WTC11 (cell line): ENCODE data around the gene SRM. TPM values are rescaled to one million over a fixed set of nuclear protein-coding genes. Genes with fewer than 3 reads are reported as not detected.
"Not testable (repeated sequence)": the region's sequence is repeated elsewhere in the genome, so short reads cannot be mapped to it uniquely, and the experiment has no call there.

Source experiments
- ATAC-seq: fragments of 200-7000 bp; cut with Tn5 transposase; 2 replicates; pipeline ENCODE4 v1.10.0; 2021; ENCODE audit warnings: mild to moderate bottlenecking, moderate library complexity
- CTCF ChIA-PET: fragments of 300-600 bp; sonication (Branson Sonifier 250); formaldehyde crosslinking; loops from one replicate; lab custom pipeline; 2021; ENCODE audit warnings: antibody characterized with exemption; lab: Charles Lee
- POLR2A ChIA-PET: fragments of 350-600 bp; sonication (Branson Sonifier 250); formaldehyde crosslinking; loops from one replicate; lab custom pipeline; 2021; ENCODE audit warnings: antibody characterized with exemption; lab: Charles Lee
- DNase-seq: peaks from one replicate; pipeline ENCODE4 v3.0.0; 2021; ENCODE audit warnings: low spot score
- H3K27ac Mint-ChIP-seq: 2 replicates; pipeline ENCODE4 v1.8.0; 2021; ENCODE audit warnings: mixed read lengths
- H3K27me3 Mint-ChIP-seq: 2 replicates; pipeline ENCODE4 v1.8.0; 2021; ENCODE audit warnings: low read depth, mild to moderate bottlenecking, moderate library complexity, mixed read lengths
- H3K36me3 Mint-ChIP-seq: 2 replicates; pipeline ENCODE4 v1.8.0; 2021; ENCODE audit warnings: mixed read lengths
- H3K4me1 Mint-ChIP-seq: 2 replicates; pipeline ENCODE4 v1.8.0; 2022; ENCODE audit warnings: mixed read lengths
- H3K4me3 Mint-ChIP-seq: 2 replicates; pipeline ENCODE4 v1.8.0; 2021; ENCODE audit warnings: mild to moderate bottlenecking, moderate library complexity, mixed read lengths
- H3K9me3 Mint-ChIP-seq: 2 replicates; pipeline ENCODE4 v1.8.0; 2021; ENCODE audit warnings: mixed read lengths
- ATF1 ChIP-seq: sonication (generic); formaldehyde crosslinking; IDR thresholded peaks from 2 replicates; pipeline ENCODE4 v1.8.1; 2023; ENCODE audit warnings: mild to moderate bottlenecking, moderate library complexity, missing genetic modification reagents
- ATF3 ChIP-seq: sonication (generic); formaldehyde crosslinking; conservative IDR thresholded peaks from 2 replicates; pipeline ENCODE4 v1.8.1; 2022; ENCODE audit warnings: mild to moderate bottlenecking, missing genetic modification reagents
- CBFB ChIP-seq: sonication (generic); formaldehyde crosslinking; IDR thresholded peaks from 2 replicates; pipeline ENCODE4 v1.8.1; 2022; ENCODE audit warnings: mild to moderate bottlenecking, low read depth, missing genetic modification reagents
- EMX1 ChIP-seq: fragments of 250-450 bp; sonication (Bioruptor Pico); IDR thresholded peaks from 2 replicates; pipeline ENCODE4 v1.8.0; 2021; ENCODE audit warnings: mild to moderate bottlenecking
- ESRRA ChIP-seq: sonication (generic); formaldehyde crosslinking; IDR thresholded peaks from 2 replicates; pipeline ENCODE4 v1.8.1; 2022; ENCODE audit warnings: mild to moderate bottlenecking, missing genetic modification reagents, borderline replicate concordance
- FOXP4 ChIP-seq: sonication (generic); formaldehyde crosslinking; IDR thresholded peaks from 2 replicates; pipeline ENCODE4 v1.8.0; 2022; ENCODE audit warnings: mild to moderate bottlenecking, missing genetic modification reagents
- GRHL2 ChIP-seq: fragments of 250-450 bp; sonication (Bioruptor Pico); IDR thresholded peaks from 2 replicates; pipeline ENCODE4 v1.8.0; 2022; ENCODE audit warnings: mild to moderate bottlenecking, moderate library complexity; ENCODE audit not compliant: insufficient replicate concordance, severe bottlenecking
- GTF2I ChIP-seq: fragments of 250-450 bp; sonication (Bioruptor Pico); conservative IDR thresholded peaks from 2 replicates; pipeline ENCODE4 v1.4.0; 2021; ENCODE audit warnings: mild to moderate bottlenecking
- IRF1 ChIP-seq: sonication (generic); formaldehyde crosslinking; IDR thresholded peaks from 2 replicates; pipeline ENCODE4 v1.8.0; 2023; ENCODE audit warnings: missing genetic modification reagents
- MLX ChIP-seq: sonication (generic); formaldehyde crosslinking; IDR thresholded peaks from 2 replicates; pipeline ENCODE4 v1.8.1; 2023; ENCODE audit warnings: mild to moderate bottlenecking, missing genetic modification reagents, moderate library complexity
- MYBL2 ChIP-seq: sonication (generic); formaldehyde crosslinking; IDR thresholded peaks from 2 replicates; pipeline ENCODE4 v1.8.1; 2023; ENCODE audit warnings: mild to moderate bottlenecking, moderate library complexity, missing genetic modification reagents
- NR1H2 ChIP-seq: sonication (generic); formaldehyde crosslinking; IDR thresholded peaks from 2 replicates; pipeline ENCODE4 v1.9.0; 2021; ENCODE audit warnings: mild to moderate bottlenecking, moderate library complexity, missing genetic modification reagents
- NR2C2 ChIP-seq: sonication (generic); formaldehyde crosslinking; IDR thresholded peaks from 2 replicates; pipeline ENCODE4 v1.8.0; 2022; ENCODE audit warnings: mild to moderate bottlenecking, missing genetic modification reagents
- OVOL2 ChIP-seq: fragments of 250-450 bp; sonication (Bioruptor Pico); IDR thresholded peaks from 2 replicates; pipeline ENCODE4 v1.9.0; 2021; ENCODE audit warnings: mild to moderate bottlenecking, borderline replicate concordance
- RELA ChIP-seq: sonication (generic); formaldehyde crosslinking; IDR thresholded peaks from 2 replicates; pipeline ENCODE4 v1.8.1; 2022; ENCODE audit warnings: missing genetic modification reagents, mild to moderate bottlenecking, borderline replicate concordance
- ZNF317 ChIP-seq: sonication (generic); formaldehyde crosslinking; IDR thresholded peaks from 2 replicates; pipeline ENCODE4 v1.8.1; 2023; ENCODE audit warnings: low read depth, mild to moderate bottlenecking, moderate library complexity, missing genetic modification reagents, borderline replicate concordance
- ZNF396 ChIP-seq: fragments of 250-450 bp; sonication (Bioruptor Pico); IDR thresholded peaks from 2 replicates; pipeline ENCODE4 v1.8.0; 2021; ENCODE audit warnings: mild to moderate bottlenecking, moderate library complexity, borderline replicate concordance
- ZNF416 ChIP-seq: fragments of 250-450 bp; sonication (Bioruptor Pico); IDR thresholded peaks from 2 replicates; pipeline ENCODE4 v1.9.0; 2021; ENCODE audit warnings: mild to moderate bottlenecking, inconsistent platforms
- total RNA-seq: library from RNA; stranded (reverse); gene quantifications from 3 replicates; pipeline ENCODE4 v1.2.3, GENCODE V29; 2021
- TF ChIP-seq, protein P1 (sequence below): sonication (generic); formaldehyde crosslinking; IDR thresholded peaks from 2 replicates; pipeline ENCODE4 v1.8.0; 2022; ENCODE audit warnings: mild to moderate bottlenecking, missing genetic modification reagents
- TF ChIP-seq, protein P2 (sequence below): sonication (generic); formaldehyde crosslinking; IDR thresholded peaks from 2 replicates; pipeline ENCODE4 v1.8.1; 2023; ENCODE audit warnings: mild to moderate bottlenecking, missing genetic modification reagents

The SRM gene
- total RNA-seq, 1 experiment from 2014 or later: 200 TPM

- Mint-ChIP-seq H3K9me3 (no peaks in the 10 kb centered on the region), H3K4me3 (no peak overlapping the region), H3K27ac (no peak overlapping the region), H3K27me3 (no peaks in the 10 kb centered on the region), H3K4me1 (peaks cover 7% of the 10 kb centered on the region), H3K36me3 (peaks cover 47% of the 10 kb centered on the region)
- DNase-seq (no peak), ATAC-seq (no peak)
- ChIA-PET CTCF (interaction anchor here (0.7 to 2.3 kb wide), 2 partner anchors 27 to 67 kb away, joined by 3 to 24 read pairs; no protein-coding TSS in a partner anchor), POLR2A (no interaction called here)
- TF ChIP-seq GTF2I (CRISPR knock-in tag) (0 out of 2 replicates have a peak, but pooled peaks have one; percentile 80), MYBL2 (CRISPR knock-in tag) (no peak), RELA (CRISPR knock-in tag) (no peak), ATF1 (CRISPR knock-in tag) (no peak)
- TF ChIP-seq, protein P1, sequence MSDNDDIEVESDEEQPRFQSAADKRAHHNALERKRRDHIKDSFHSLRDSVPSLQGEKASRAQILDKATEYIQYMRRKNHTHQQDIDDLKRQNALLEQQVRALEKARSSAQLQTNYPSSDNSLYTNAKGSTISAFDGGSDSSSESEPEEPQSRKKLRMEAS: no peak
Observed at GRCh38 chr1:11064942-11065341, 5.1 kb upstream of the SRM start.

DNA sequence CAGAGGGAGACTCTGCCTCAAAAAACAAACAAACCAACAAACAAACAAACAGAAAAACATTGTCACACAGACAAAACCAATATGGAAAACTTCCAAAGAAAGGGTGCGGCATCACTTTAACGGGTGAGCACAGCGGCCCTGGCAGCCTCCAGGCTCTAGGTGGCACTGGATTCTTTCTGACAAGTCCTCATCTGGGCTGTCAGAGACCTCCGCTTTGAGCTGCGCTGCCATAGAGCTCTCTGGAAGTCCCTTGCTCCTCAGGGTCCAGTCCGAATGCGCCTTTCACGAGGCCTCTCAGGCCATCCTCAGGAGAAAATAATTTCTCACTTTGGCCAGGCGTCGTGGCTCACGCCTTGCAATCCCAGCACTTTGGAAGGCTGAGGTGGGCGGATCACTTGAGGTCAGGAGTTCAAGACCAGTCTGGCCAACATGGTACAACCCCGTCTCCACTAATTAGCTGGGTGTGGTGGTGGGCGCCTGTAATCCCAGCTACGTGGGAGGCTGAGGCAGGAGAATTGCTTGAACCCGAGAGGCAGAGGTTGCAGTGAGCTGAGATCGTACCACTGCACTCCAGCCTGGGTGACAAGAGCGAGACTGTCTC is 4.2 kb upstream of the SRM start:
- not testable (repeated sequence) for H3K4me1 Mint-ChIP-seq, H3K27ac Mint-ChIP-seq, H3K9me3 Mint-ChIP-seq, H3K27me3 Mint-ChIP-seq, DNase-seq, H3K4me3 Mint-ChIP-seq
- H3K36me3 Mint-ChIP-seq: peaks cover 38% of the 10 kb centered on the region
- ChIA-PET POLR2A (interaction anchor here (0.6 kb wide), 1 partner anchor 165 kb away, joined by 3 read pairs; no protein-coding TSS in a partner anchor), CTCF (interaction anchor here (0.6 to 2.3 kb wide), 13 partner anchors 9 to 178 kb away, joined by 3 to 24 read pairs (median 4); partner anchors contain the start of genes EXOSC10 and TARDBP)
- ATAC-seq: peak; percentile 13; the same call in 1 of the 2 replicates

DNA sequence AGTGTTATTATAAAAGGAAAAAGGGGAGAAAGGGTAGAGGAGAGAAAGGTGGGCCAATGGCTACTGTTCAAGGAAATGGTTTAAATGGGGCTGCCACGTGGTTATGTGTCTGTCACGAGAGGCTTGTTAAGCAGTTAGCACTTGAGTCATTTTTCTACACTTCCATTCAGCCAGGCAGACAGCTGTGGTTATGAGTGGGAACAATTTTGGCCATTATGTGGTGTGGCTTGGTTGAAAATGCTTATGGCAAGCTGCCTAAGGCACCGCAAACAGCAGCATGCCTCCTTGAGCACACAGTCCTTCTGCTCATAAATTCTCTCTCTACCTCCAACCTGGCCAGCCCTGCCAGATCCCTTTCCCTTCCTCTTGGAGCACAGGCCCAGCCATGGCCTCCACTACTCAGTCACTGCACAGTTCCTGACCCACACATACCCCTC is 3.2 kb upstream of the SRM start:
- no peaks in the 10 kb centered on the region for H3K9me3 Mint-ChIP-seq
- DNase-seq (no peak), ATAC-seq (no peak)
- no peak overlapping the region for H3K4me3 Mint-ChIP-seq
- POLR2A ChIA-PET: no interaction called here
- TF ChIP-seq IRF1 (CRISPR knock-in tag): no peak
- TF ChIP-seq OVOL2 (CRISPR knock-in tag): no peak
- no peak for TF ChIP-seq ZNF416 (CRISPR knock-in tag)
- TF ChIP-seq ATF1 (CRISPR knock-in tag): no peak
- no peak for TF ChIP-seq NR1H2
- no peak for TF ChIP-seq FOXP4 (CRISPR knock-in tag)
- TF ChIP-seq ZNF396: no peak
- no peak for TF ChIP-seq NR2C2
- TF ChIP-seq ATF3 (CRISPR knock-in tag): no peak
- TF ChIP-seq MLX (CRISPR knock-in tag): no peak
- TF ChIP-seq CBFB (CRISPR knock-in tag): no peak
- no peak for TF ChIP-seq ZNF317 (CRISPR knock-in tag)
- TF ChIP-seq, protein P2, sequence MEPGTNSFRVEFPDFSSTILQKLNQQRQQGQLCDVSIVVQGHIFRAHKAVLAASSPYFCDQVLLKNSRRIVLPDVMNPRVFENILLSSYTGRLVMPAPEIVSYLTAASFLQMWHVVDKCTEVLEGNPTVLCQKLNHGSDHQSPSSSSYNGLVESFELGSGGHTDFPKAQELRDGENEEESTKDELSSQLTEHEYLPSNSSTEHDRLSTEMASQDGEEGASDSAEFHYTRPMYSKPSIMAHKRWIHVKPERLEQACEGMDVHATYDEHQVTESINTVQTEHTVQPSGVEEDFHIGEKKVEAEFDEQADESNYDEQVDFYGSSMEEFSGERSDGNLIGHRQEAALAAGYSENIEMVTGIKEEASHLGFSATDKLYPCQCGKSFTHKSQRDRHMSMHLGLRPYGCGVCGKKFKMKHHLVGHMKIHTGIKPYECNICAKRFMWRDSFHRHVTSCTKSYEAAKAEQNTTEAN (CRISPR knock-in tag): no peak
- no peak for TF ChIP-seq GRHL2 (CRISPR knock-in tag)
- no peak for TF ChIP-seq ESRRA (CRISPR knock-in tag)
- no peak for TF ChIP-seq EMX1 (CRISPR knock-in tag)
- no peaks in the 10 kb centered on the region for H3K27me3 Mint-ChIP-seq
- H3K36me3 Mint-ChIP-seq: peaks cover 36% of the 10 kb centered on the region
- CTCF ChIA-PET: interaction anchor here (0.7 to 2.3 kb wide), 5 partner anchors 10 to 508 kb away, joined by 3 to 24 read pairs (median 7); partner anchors contain the start of gene EXOSC10
- H3K4me1 Mint-ChIP-seq: peaks cover 13% of the 10 kb centered on the region
- no peak overlapping the region; the same call in 1 of the 2 replicates for H3K27ac Mint-ChIP-seq
